ENCODE data around the gene SNCG.
A peak's percentile ranks its signal among the peaks of the same experiment; 100 is the strongest.
"Not testable (repeated sequence)": the region's sequence is repeated elsewhere in the genome, so short reads cannot be mapped to it uniquely, and the experiment has no call there.

SNCG gene

GRCh38 chr10:86961481-86962091, 3.2 kb downstream of the SNCG start:
- DNase-seq, result no peak

GRCh38 chr10:86962136-86962980, 4.0 kb downstream of the SNCG start:
- no peak for DNase-seq

GRCh38 chr10:86962981-86963310, 4.5 kb downstream of the SNCG start:
- DNase-seq, result no peak

DNA sequence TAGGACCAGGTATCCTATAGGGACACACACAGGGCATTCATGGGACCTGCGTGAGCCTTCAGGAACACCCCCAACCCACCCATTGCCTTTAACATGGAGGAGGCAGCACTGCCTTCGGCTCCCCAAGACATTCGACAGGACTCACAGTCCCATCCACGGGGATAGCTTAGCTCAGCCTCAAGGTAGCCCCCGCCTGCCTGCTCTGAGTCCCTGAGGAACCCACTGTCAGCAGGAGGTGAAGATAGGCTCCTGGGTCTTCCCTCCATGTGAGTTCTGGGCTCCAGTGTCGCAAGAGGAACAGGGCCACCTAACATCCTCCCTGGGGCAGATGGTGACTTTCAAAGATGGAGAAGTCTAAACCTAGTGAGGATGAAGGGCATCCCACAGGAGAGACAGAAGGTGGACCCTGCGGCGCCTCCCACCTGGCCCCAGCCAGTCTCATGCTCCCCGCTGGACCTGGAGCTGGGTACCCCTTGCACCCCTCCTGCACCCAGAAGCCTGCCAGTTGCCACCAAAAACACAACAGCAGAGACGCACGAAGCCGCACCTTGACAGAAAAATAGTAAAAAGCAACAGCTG, 5.0 kb downstream of the SNCG start:
- no peak for DNase-seq

DNA sequence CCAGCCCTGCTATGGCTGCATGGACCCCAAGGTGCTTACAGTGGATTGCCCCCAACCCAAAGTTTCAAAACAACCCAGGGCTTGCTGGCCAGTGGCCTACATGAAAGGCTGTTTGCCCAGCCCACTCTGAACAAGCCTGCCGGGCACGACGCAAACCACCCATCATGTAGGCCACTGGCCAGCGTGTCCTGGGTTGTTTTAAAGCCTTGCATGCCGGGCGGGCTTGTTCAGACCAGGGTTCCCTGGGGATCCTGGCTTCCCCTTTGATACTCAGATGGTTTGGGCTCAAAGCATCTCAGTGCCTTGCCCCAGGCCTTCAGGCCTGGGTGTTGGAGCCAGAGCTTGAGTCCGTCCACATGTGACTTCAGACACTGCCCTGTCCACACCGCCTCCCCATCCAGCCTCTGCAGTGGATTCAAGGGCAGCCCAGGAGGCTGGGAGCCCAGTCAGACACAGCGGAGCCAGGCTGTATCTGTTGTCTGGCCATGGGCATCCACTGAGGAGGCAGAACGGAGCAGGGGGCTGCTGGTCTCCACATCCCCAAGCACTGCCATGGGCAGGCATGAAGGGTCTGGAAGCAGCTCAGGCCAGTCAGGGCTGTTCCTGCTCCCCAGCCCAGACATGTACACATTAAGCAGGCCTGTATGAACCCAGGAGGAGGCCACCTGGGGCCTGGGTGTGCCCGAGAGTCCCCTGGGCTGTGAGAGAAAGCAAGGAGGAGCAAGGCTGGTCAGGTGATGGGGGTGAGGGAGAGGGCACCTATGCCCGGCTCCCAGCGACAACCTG, 5.9 kb downstream of the SNCG start:
- DNase-seq, result no peak

- DNase-seq, result no peak
Observed at GRCh38 chr10:86964847-86965190, 6.4 kb downstream of the SNCG start.

GRCh38 chr10:86965986-86966654, 7.7 kb downstream of the SNCG start:
- no peak for DNase-seq

DNA sequence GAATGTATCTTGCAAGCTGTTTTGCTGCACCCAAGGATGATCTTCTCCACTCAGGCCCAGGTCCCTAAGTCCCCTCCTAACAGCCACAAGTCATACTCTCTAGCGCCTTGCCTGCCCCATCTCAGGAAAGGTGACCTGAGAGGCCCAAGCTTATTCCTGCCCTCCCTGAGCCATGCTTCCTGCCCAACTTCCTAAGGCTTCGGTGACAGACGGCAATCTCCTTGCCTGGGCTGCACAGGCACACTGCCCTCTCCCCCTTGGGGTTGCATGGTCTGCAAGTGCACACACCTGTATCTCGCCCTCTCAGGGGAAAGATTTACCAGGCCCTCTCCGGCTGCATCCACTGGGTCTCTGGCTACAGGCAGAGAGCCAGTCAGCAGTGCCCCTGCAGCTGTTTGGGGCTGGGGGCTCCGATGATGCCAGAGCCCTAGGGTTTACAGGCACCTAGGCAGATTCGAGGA, 9.1 kb downstream of the SNCG start:
- DNase-seq, result no peak

- no peak for DNase-seq
Observed at GRCh38 chr10:86968271-86968993, 10.0 kb downstream of the SNCG start, which contains the start of gene ADIRF. ADIRF (plus strand) TSS chr10:86968482; CDS start chr10:86968545, 63 bp downstream.

GRCh38 chr10:86968994-86969355, 10.6 kb downstream of the SNCG start:
- DNase-seq, result no peak

DNA sequence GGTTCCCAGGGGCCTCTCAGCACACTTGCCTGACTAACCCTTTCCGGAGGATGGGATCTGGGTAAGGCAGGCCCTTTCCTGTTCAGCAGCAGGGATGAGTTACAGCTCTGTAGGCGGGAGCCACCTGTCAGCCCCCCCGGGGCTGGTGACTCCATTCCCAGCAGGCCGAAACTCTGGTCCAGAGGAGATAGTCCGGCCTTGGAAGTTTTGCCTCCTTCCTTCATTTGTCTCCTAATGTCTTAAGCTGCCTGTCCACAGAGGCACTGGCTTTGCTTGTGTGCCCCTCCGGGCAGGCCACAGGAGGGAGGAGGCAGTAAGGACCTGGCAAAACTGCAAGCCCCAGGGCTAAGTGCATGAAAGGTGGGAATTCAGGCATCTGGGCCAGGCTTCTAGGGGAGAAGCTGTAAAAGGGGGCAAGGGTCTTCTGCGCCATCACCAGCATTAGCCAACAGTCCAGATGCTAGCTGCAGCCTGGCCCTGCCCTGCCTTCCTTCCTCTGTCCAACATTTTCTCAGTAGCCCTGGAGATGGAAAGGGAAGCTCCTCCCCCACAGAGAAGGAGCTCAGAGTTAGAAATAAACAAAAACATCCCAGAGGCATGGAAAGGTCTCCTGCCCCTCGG, 11.1 kb downstream of the SNCG start:
- no peak for DNase-seq

- no peak for DNase-seq
Observed at GRCh38 chr10:86970162-86970981, 12.0 kb downstream of the SNCG start.

DNA sequence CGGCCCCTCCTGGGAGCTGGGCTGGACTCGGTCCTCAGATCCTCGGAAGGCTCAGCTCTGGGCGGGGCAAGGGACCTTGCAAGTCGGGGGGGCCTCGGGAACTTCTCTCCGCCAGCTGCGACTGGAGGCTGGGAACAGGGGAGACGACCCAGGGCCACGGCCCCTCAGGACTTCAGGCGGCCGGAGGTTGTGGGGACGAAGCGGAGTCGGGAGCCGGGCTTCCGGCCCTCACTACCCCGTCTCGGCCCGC, 12.5 kb downstream of the SNCG start:
- no peak for DNase-seq

DNA sequence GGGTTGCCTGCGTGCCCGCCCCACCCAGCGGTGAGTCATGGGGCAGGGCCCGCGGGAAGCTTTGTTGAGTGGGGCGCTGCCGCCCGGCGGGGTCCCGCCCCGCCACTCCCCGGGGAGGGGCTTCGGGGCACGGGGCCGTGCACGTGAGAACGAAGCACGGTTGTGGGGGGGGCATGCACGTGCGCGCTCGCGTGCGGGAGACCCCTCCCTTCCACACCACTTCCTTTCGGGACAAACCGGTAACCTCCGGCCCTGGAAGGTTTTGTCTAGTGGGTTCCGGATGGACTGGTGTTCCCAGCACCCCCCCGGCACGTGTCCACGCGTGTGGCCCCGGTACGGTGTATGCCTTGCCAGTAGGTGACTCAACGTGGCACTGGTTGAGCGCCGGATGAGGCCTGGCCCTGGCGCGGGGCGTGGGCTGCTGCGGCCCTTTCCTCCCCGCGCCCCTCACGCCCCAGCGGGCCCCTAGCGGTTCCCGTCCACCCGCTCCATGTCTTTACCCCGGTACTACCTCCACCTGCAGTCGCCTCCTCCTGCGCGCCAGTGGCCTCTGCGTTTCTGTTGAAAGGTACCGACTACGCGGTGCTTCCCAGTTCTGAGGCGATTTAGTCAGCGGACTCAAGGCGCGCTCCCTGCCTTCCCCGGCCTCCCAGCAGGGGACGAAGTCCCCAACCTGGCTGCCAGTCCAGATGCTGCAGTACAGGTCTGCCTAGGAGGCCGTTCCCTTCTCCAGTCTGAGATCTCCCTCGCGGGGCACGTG, 13.0 kb downstream of the SNCG start:
- DNase-seq, result peak; percentile 28

DNA sequence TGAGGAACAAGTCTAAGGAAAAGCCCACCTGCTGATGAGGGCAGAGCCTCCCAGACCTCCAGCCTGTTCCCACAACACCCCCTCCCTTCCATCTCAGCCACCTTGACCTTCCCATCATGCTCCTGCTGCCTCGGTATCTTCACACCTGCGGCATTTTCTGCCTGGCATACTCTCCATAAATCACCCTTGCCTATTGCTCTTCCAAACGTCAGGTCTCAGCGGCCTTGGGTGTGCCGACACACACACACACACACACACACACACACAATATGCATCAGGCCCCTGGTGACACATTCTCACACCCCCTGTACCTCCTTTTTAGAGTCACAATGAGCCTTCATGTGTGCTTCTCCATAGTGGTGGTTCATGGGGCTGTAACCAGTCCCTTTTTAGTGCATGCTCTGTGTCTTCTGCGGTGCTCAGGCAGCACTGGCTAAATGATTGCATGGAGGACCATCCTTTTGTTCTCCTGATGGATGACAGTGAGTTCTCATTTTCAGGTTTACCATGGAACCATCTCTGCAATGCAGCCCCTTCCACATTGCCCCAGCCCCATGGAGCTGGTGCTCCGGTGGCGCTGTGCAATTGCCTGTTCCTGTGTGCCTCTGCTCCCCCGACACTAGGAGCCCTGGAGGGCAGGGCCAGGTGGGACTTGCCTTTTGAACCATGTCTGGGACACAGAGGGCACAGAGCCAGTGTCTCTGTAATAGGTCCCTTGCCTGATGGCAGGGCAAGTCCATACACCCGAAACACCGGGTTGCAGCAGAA, 14.4 kb downstream of the SNCG start:
- DNase-seq, result no peak

DNA sequence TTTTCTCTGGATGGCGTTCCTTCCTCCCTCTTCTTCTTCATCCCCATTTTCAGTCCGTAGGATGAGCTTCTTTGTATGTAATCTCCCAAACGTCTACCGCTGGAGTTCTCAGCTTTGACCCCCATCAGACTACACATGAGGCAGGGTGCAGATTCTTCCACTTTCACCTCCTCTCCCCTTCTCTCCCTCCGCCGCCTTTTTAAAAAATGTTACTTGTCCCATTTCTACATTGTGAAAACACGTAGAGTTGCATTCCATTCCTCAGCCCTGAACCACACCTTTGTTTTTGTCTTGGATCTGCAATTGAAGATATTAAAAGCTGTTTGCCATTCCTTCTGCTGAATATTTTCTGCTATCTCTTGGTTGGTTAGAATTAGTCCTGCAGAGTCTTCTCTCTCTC, 16.1 kb downstream of the SNCG start:
- no peak for DNase-seq

DNA sequence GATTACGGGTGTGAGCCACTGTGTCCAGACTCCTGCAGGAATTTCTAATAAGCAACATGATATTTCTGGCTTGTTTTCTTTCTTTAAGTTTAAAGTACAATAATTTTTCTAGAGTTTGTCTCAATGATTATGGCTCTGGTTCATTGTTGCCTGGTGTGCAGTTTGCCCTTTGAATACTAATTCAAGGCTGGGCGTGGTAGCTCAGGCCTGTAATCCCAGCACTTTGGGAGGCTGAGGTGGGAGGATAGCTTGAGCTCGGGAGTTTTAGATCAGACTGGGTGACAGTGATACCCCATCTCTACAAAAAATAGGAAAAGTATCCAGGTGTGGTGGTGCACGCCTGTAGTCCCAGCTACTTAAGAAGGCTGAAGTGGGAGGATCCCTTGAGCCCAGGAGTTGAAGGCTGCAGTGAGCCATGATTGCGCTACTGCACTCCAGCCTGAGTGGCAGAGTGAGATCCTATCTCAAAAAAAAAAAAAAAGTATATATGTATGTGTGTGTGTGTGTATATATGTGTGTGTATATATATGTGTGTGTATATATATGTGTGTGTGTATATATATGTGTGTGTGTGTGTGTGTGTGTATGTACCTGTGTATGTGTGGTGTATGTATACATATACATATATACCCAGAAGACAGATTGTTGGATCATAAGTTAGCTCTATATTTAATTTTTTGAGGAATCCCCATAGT, 18.1 kb downstream of the SNCG start:
- DNase-seq, result no peak

GRCh38 chr10:86978457-86978856, 20.1 kb downstream of the SNCG start:
- not testable (repeated sequence) for DNase-seq

DNA sequence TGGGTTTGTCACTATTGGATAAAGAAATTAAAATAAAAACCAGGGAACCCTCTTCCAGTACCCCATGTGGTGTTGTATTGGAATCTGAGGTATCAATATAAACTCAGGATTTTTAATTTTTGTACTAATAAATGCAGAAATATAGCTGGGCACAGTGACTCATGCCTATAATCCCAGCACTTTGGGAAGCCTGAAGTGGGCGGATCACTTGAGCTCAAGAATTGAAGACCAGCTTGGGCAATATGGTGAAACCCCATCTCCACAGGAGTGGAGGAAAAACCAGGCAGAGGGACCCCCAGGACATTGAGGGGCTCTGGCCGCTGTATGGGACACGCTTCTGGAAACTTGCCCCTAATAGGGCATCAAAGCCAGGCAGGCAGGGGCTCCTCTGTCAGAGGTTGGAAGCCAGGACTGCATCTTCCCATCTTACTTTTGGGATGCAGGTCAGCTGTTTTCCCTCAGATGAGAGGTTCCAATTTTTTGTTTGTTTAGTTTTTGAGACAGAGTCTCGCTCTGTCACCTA, 21.0 kb downstream of the SNCG start:
- no peak for DNase-seq

Data from midbrain (tissue), 1 donor.